Glomerular endothelial cell (primary cell): Measurements from ENCODE around the gene ANKRD65. TPM values are rescaled to one million over a fixed set of nuclear protein-coding genes. Genes with fewer than 3 reads are reported as not detected.
"Not testable (repeated sequence)": the region's sequence is repeated elsewhere in the genome, so short reads cannot be mapped to it uniquely, and the experiment has no call there.

Experiments
- DNase-seq: peaks from one replicate; pipeline ENCODE4 v3.0.0-alpha.2; 2011; ENCODE audit warnings: low read depth, low spot score; ENCODE audit errors: extremely low read depth
- total RNA-seq: library from RNA; depleted of rRNA; stranded (reverse); fragments of >200 nt; gene quantifications from 2 replicates; pipeline ENCODE4 v1.2.3, GENCODE V29; 2015

ANKRD65 gene
- total RNA-seq, 1 donor from 2014 or later = not detected

DNA sequence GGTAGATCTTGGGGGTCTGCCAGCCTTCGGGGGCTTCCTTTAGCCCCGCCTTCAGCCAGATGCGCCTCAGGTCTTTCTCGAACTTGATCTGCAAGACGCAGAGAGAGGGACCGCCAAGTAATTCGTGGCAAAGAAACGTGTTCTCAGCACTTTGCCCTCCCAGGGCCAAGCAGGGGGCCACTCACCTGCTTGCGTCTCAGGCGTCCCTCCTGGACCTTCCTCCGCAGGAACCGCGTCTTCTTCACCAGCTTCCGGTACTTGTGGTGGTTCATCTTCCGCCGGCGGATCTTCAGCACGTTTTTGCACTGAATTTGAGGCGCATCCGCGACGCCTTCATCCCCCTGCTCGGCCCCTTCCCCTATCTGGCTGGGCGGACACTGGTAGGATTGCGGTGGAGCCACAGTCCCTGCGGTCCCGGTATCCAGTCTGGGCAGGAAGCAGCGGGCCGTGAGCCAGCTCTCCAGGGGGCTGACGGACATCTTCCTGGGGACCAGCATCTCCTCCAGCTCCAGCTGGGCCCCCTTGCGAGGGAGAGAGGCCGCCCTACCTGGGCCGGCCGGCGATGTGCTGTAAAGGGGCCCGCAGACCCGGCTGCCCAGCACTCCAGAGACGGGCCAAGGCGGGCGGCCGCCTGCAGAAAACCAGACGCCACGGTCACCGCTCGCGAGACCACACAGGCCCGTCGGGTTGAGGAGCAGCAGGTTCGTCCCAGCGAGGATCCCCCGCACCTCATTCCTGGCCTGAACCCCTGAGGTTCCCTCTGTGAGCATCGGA lies 47.1 kb downstream of the ANKRD65 start:
- no peak for DNase-seq

DNA sequence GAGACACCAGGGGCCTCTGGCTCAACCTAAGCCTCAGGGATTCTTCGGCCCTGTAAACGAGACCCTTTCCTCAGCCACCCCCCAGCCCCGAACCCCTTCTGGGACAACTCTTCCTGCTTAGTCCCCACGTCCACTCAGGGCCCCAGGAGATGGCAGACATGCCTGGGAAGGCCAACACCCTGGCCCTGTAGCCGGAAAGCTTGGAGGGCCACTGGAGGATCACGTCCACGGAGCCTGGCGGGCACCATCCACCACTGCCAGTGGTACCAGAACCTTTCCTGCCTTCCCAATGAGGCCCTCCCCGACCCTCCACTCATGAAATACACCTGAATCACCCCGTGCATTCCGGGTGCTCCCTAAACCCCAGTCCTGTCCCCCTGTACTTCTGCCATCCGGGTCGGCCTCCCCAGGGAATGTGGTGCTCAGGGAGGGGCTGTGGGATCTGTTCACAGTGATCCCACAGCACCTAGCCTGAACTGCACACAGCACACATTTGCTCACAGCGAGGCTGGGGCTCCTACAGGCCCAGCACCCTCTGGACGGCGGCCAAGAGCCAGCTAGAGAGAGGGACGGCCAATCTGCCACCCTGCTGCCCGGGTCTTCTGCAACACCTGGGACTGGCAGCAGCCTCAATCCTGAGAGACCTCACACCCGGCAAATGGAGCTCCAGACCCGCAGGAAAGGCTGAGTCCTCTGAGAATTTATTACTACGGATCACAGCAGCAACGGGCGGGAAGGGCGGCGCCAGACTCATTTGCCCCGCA lies 47.8 kb downstream of the ANKRD65 start:
- no peak for DNase-seq

DNA sequence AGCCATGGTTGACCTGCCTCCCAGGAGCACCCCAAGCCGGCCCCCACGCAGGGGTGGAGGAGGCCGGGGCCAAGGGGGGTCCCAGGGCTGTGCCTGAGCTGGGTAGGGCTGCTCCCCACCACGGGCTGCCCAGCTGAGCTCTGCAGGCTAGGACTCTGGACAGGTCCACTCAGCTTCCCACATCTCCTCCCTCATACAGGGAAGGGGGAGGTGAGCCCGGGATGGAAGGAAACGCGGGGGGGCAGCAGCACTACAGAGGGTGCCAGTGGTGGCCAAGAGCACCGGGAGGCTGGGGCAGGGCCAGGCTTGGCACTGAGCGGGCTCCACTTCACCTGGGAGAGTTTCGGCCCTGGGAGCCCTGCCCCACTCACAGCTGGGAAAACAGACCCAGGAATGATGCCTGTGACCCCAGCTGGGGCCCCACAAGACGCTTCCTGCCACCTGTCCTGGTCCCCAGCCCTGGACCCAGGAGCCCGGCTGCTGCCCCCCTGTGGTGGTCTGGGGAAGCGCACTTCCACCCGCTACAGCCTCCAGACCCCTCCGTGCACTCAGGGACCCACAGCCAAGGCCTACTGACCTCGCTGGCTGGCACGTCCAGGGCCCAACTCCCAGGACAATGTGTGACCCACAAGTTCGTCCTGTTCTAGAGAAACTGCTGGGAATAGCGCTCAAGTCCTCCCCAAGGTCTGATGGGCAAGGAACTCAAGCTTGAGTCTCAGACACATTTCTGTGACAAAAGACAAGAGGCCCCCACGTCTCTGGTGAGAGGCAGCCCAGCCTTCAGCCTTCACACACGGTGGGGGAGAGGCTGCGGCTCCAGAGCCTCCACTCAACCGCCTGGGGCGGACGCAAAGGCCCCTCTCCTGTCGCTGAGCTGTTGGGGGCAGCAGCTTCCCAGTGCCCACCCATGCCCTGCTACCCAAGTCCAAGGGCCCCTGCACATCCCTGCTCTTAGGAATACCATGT lies 49.0 kb downstream of the ANKRD65 start:
- DNase-seq = no peak

DNA sequence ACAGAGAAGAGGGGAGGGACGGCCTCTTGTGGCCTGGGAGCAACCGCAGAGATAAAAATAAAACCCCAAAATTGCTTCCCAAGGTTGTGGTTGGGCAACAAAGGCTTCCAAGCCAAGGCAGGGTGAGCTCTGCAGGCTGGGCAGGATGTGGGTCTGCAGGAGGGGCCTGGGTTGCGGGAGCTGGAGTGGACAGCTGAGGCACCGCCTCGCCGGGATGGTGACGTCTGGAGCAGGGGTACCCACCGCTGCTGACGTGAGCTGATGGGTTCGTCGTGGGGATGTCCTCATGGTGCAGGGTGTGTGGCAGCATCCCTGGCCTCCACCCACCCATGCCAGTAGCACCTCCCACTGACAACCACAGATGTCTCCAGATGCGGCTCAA lies 49.7 kb downstream of the ANKRD65 start:
- no peak for DNase-seq

DNA sequence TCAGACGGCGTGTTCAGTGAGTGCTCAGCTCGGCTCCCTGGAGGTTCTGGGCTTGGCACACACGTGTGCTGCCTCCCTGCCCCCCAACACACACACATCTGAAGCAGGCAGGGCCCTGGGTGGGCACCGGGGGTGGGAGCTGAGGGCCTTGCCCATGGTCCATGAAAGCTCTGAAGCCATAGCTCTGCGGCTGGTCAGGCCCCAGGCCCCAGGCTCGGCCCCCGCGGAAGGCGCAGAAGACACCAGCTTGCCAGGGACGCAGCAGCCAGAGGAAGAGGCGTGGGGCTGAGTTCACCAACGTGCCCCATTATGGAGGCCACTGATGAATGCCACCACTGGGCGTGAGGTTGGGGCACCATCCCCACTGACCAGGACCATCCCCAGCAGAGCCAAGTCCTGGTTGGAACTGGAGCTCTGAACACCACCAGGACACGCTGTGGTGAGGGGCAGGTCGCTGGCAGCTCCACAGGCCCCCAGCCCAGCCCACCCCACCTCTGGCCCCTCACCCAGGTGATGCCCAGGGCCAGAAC lies 50.2 kb downstream of the ANKRD65 start:
- no peak for DNase-seq

DNA sequence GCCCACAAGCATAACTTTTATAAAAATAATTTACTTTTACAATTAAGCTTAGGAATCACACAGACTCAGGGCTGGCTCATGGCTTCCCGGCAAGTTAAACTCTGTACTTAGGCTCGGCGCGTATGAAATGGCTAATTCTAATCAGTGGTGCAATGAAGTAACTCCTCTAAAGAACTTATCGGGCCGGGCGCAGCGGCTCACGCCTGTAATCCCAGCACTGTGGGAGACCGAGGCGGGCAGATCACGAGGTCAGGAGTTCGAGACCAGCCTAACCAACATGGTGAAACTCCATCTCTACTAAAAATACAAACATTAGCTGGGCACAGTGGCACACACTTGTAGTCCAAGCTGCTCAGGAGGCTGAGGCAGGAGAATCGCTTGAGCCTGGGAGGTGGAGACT lies 51.0 kb downstream of the ANKRD65 start:
- not testable (repeated sequence) for DNase-seq

Other genes with a start within 250 kb of the ANKRD65 start
- gene TTLL10, start 247.4 kb downstream of the ANKRD65 start, total RNA-seq = not detected in 2 replicates
- gene TNFRSF18, start 214.7 kb downstream of the ANKRD65 start, total RNA-seq = 0.58 TPM in 1 of 2 replicates, not detected in the other
- 5.6 and 58.5 TPM in 2 replicates for gene TNFRSF4, start 207.1 kb downstream of the ANKRD65 start, total RNA-seq
- 272 and 308 TPM in 2 replicates for gene SDF4, start 189.3 kb downstream of the ANKRD65 start, total RNA-seq
- 47.9 and 63.4 TPM in 2 replicates for gene B3GALT6, start 189.0 kb downstream of the ANKRD65 start, total RNA-seq
- gene C1QTNF12, start 174.6 kb downstream of the ANKRD65 start, total RNA-seq = 0.76 and 1.7 TPM in 2 replicates
- gene UBE2J2, start 147.4 kb downstream of the ANKRD65 start, total RNA-seq = 44.4 and 80.3 TPM in 2 replicates
- 0.34 and 1.4 TPM in 2 replicates for gene SCNN1D, start 140.8 kb downstream of the ANKRD65 start, total RNA-seq
- 33.6 and 62.4 TPM in 2 replicates for gene ACAP3, start 113.3 kb downstream of the ANKRD65 start, total RNA-seq
- 32.1 and 36.2 TPM in 2 replicates for gene PUSL1, start 112.7 kb downstream of the ANKRD65 start, total RNA-seq
- gene INTS11, start 96.6 kb downstream of the ANKRD65 start, total RNA-seq = 104 and 110 TPM in 2 replicates
- 46.5 and 56.5 TPM in 2 replicates for gene CPTP, start 96.5 kb downstream of the ANKRD65 start, total RNA-seq
- gene TAS1R3, start 90.0 kb downstream of the ANKRD65 start, total RNA-seq = 0.35 TPM in 1 of 2 replicates, not detected in the other
- gene DVL1, start 71.9 kb downstream of the ANKRD65 start, total RNA-seq = 56.5 and 56.9 TPM in 2 replicates
- 25.8 and 39.1 TPM in 2 replicates for gene MXRA8, start 62.7 kb downstream of the ANKRD65 start, total RNA-seq
- gene AURKAIP1, start 46.1 kb downstream of the ANKRD65 start, total RNA-seq = 145 and 181 TPM in 2 replicates
- 111 and 189 TPM in 2 replicates for gene CCNL2, start 21.9 kb downstream of the ANKRD65 start, total RNA-seq
- gene MRPL20, start 14.0 kb downstream of the ANKRD65 start, total RNA-seq = 125 and 128 TPM in 2 replicates
- gene VWA1, start 14.4 kb upstream of the ANKRD65 start, total RNA-seq = 21.4 and 34.8 TPM in 2 replicates
- not detected in 2 replicates for gene ATAD3C, start 28.4 kb upstream of the ANKRD65 start, total RNA-seq
- gene ATAD3B, start 50.5 kb upstream of the ANKRD65 start, total RNA-seq = 22.6 and 37.5 TPM in 2 replicates
- 48.3 and 54.5 TPM in 2 replicates for gene ATAD3A, start 90.9 kb upstream of the ANKRD65 start, total RNA-seq
- gene TMEM240, start 119.3 kb upstream of the ANKRD65 start, total RNA-seq = 1.7 and 3.4 TPM in 2 replicates
- gene SSU72, start 153.6 kb upstream of the ANKRD65 start, total RNA-seq = 106 and 136 TPM in 2 replicates
- 5.2 and 9.9 TPM in 2 replicates for gene FNDC10, start 178.9 kb upstream of the ANKRD65 start, total RNA-seq
- gene MIB2, start 194.2 kb upstream of the ANKRD65 start, total RNA-seq = 56.8 and 81.2 TPM in 2 replicates
- 0.58 and 3.2 TPM in 2 replicates for gene MMP23B, start 210.9 kb upstream of the ANKRD65 start, total RNA-seq
- gene CDK11B, start 237.7 kb upstream of the ANKRD65 start, total RNA-seq = 13.5 and 24.3 TPM in 2 replicates